Nephron (organoid): Measurements from ENCODE around the gene LIPC.

Source experiments
- H3K27ac Mint-ChIP-seq, 3 experiments: 2 replicates each; pipeline ENCODE4 v1.8.0; 2020; ENCODE audit warnings: mixed read lengths in 3 of 3, mild to moderate bottlenecking in 2 of 3, moderate library complexity in 1 of 3
- H3K27me3 Mint-ChIP-seq: 2 replicates; pipeline ENCODE4 v1.8.0; 2021; ENCODE audit warnings: low read depth, mild to moderate bottlenecking, moderate library complexity, mixed read lengths
- H3K36me3 Mint-ChIP-seq: 2 replicates; pipeline ENCODE4 v1.8.0; 2020; ENCODE audit warnings: low read depth, mixed read lengths
- H3K4me1 Mint-ChIP-seq: 2 replicates; pipeline ENCODE4 v1.8.0; 2020; ENCODE audit warnings: mixed read lengths
- H3K4me3 Mint-ChIP-seq, 3 experiments: 2 replicates each; pipeline ENCODE4 v1.8.0; 2020; ENCODE audit warnings: mild to moderate bottlenecking in 3 of 3, mixed read lengths in 3 of 3, moderate library complexity in 2 of 3
- H3K9me3 Mint-ChIP-seq: 2 replicates; pipeline ENCODE4 v1.8.0; 2020; ENCODE audit warnings: mixed read lengths
- CTCF ChIP-seq, 3 experiments: fragments of 200-600 bp; sonication (generic); IDR thresholded peaks; one replicate each; pipeline ENCODE4 v1.5.0; 2021; ENCODE audit warnings: antibody characterized with exemption in 3 of 3; ENCODE audit not compliant: unreplicated experiment in 3 of 3

LIPC gene

DNA sequence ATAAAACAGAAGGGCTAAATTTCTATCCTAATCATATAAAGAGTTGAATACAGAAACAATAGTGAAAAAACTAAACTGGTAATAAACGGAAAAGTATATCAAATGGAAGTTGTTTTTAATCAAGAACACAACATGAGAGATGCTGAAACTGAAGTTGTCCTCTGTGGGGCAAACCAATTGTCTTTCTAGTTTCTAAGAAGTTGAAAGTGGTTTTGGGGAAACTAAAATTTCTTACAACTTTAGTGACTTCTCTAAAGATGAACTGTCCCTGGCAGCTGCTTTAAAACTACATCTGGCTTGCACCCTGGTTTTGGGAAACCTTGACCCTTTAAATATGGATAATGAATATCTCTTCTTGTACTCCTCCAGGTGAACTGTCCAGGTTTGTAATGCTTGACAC, 162.1 kb downstream of the LIPC start:
- Mint-ChIP-seq H3K27me3 (no peaks in the 10 kb centered on the region), H3K9me3 (no peaks in the 10 kb centered on the region), H3K4me3 (no peak overlapping the region), H3K4me1 (peaks cover 9% of the 10 kb centered on the region), H3K36me3 (peaks cover 35% of the 10 kb centered on the region), H3K27ac (no peak overlapping the region)
- no peak for TF ChIP-seq CTCF (IDR thresholded peaks at IDR 0.05; ENCODE audit: unreplicated experiment in 3 of 3)

DNA sequence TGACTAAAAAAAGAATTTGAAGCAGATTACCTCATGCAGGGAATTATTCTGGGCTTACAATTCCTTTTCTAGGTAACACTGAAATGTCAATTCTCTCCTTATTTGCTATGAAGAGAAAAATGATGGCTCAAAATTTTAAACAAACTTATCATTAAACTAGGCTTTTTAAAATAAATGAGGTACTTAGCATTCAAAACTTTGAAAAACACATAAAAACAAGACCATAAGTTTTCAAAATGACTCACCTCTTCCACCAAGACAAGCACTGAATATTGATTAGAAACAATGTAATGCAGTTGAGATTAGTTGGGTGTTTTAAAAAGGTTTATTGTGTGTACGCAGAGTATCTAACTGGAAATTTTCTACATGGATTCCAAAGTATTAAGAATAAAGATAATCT, 163.1 kb downstream of the LIPC start:
- Mint-ChIP-seq H3K27ac (no peak overlapping the region), H3K27me3 (no peaks in the 10 kb centered on the region), H3K9me3 (no peaks in the 10 kb centered on the region), H3K36me3 (peaks cover 44% of the 10 kb centered on the region), H3K4me1 (peaks cover 9% of the 10 kb centered on the region), H3K4me3 (no peak overlapping the region)
- no peak for TF ChIP-seq CTCF (IDR thresholded peaks at IDR 0.05; ENCODE audit: unreplicated experiment in 3 of 3)

DNA sequence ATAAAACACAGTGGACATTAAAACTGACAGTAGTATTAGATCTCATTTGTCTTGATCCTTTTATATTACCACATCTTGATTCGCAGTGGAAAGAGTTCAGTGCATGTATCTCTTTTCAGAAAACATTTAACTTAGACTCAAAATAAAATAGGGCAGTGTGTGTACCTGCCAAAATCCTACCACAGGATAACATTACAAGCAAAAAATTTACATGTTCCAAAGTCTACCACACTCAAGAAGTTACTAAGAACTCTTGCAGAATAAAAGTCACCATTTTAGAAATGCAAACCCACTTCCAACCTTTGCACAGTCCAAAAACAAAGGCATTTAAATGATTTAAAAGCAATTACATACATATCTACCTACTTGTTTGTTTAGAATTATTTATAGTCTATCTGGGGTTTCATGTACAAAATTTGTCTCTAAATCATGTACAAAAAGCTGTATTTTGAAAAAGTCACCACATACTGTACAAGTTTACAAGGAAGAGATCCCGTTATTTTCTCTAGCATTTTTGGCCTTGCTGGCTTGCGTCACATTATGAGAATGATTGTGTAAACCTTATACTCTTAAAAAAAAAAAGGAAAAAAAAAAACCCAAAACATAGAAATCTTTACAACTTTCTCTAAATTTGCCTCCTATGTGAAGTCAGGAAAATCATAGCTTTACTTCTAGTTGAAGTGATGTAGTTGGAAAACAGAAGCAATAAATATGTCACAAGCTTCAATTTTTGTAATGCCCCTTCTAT, 163.9 kb downstream of the LIPC start:
- Mint-ChIP-seq H3K36me3 (peaks cover 48% of the 10 kb centered on the region), H3K4me3 (no peak overlapping the region), H3K9me3 (no peaks in the 10 kb centered on the region), H3K27ac (peak overlapping the region; percentile 59 to 74 (median 73)), H3K4me1 (peaks cover 9% of the 10 kb centered on the region), H3K27me3 (no peaks in the 10 kb centered on the region)
- no peak for TF ChIP-seq CTCF (IDR thresholded peaks at IDR 0.05; ENCODE audit: unreplicated experiment in 3 of 3)

- H3K36me3 Mint-ChIP-seq = peaks cover 57% of the 10 kb centered on the region
- no peak overlapping the region for H3K4me3 Mint-ChIP-seq
- no peaks in the 10 kb centered on the region for H3K27me3 Mint-ChIP-seq
- H3K9me3 Mint-ChIP-seq = peaks cover 3% of the 10 kb centered on the region
- peaks cover 5% of the 10 kb centered on the region for H3K4me1 Mint-ChIP-seq
- TF ChIP-seq CTCF (IDR thresholded peaks at IDR 0.05; ENCODE audit: unreplicated experiment in 3 of 3) = no peak
- no peak overlapping the region for H3K27ac Mint-ChIP-seq
These were observed 166.4 kb downstream of the LIPC start for GRCh38 chr15:58597943-58598828.

GRCh38 chr15:58598829-58599210, 167.0 kb downstream of the LIPC start:
- Mint-ChIP-seq H3K36me3 (peaks cover 58% of the 10 kb centered on the region), H3K9me3 (peaks cover 3% of the 10 kb centered on the region), H3K4me1 (peaks cover 5% of the 10 kb centered on the region), H3K27ac (no peak overlapping the region), H3K27me3 (no peaks in the 10 kb centered on the region), H3K4me3 (no peak overlapping the region)
- TF ChIP-seq CTCF (IDR thresholded peaks at IDR 0.05; ENCODE audit: unreplicated experiment in 3 of 3) = no peak
